Activated CD8-positive, alpha-beta memory T cell treated with anti-CD3 and anti-CD28 coated beads for 36 hours (primary cell): ENCODE results near the gene RPS5. TPM values are rescaled to one million over a fixed set of nuclear protein-coding genes. Genes with fewer than 3 reads are reported as not detected.

Source experiments
- CTCF ChIA-PET: fragments of 350-600 bp; sonication (Branson Sonifier 250); formaldehyde crosslinking; loops from one replicate; lab custom pipeline; 2021; ENCODE audit warnings: antibody characterized with exemption; lab: Charles Lee
- POLR2A ChIA-PET: fragments of 350-600 bp; sonication (Branson Sonifier 250); formaldehyde crosslinking; loops from one replicate; lab custom pipeline; 2021; ENCODE audit warnings: antibody characterized with exemption; lab: Charles Lee
- total RNA-seq, 2 experiments: library from RNA; stranded (reverse); gene quantifications; one replicate each; pipeline ENCODE4 v1.2.3, GENCODE V29; 2021

Gene RPS5
- 1,000 to 10,000 TPM; 1,581 to 1,598 TPM for total RNA-seq

- ChIA-PET CTCF (no interaction called here), POLR2A (interaction anchor here (1.0 to 1.4 kb wide), 3 partner anchors 9 to 40 kb away, joined by 3 to 4 read pairs (median 4); partner anchors contain the start of genes RNF225 and ZNF497)
Observed at GRCh38 chr19:58386576-58387337, at the start of gene RPS5. Gene RPS5, plus strand, starts transcription at chr19:58387269. Its CDS starts 869 bp downstream, at chr19:58388138.

- ChIA-PET POLR2A (no interaction called here), CTCF (no interaction called here)
Observed at GRCh38 chr19:58338336-58338735, 48.7 kb upstream of the RPS5 start.

- CTCF ChIA-PET, result no interaction called here
- POLR2A ChIA-PET, result no interaction called here
Observed at GRCh38 chr19:58338825-58339558, 48.1 kb upstream of the RPS5 start.

- CTCF ChIA-PET, result interaction anchor here (0.7 to 1.7 kb wide), 2 partner anchors 12 to 126 kb away, joined by 3 to 4 read pairs; no protein-coding TSS in a partner anchor
- POLR2A ChIA-PET, result no interaction called here
Observed at GRCh38 chr19:58345558-58345957, 41.5 kb upstream of the RPS5 start.

GRCh38 chr19:58346961-58347929 is 39.8 kb upstream of the RPS5 start:
- POLR2A ChIA-PET, result interaction anchor here (0.6 to 2.0 kb wide), 10 partner anchors 8 to 166 kb away, joined by 3 to 12 read pairs (median 3); partner anchors contain the start of genes RPS5, ZNF274, ZNF497 and ZNF8

GRCh38 chr19:58348080-58348479 is 39.0 kb upstream of the RPS5 start:
- ChIA-PET POLR2A (interaction anchor here (0.8 to 2.0 kb wide), 6 partner anchors 9 to 165 kb away, joined by 3 to 12 read pairs (median 4); partner anchors contain the start of genes ZNF274, ZNF497 and ZNF837), CTCF (interaction anchor here (0.8 to 1.2 kb wide), 3 partner anchors 9 to 15 kb away, joined by 3 to 4 read pairs (median 4); no protein-coding TSS in a partner anchor)

More at GRCh38 chr19:58346961-58347929, 39.8 kb upstream of the RPS5 start:
- CTCF ChIA-PET, result interaction anchor here (0.6 to 1.7 kb wide), 7 partner anchors 15 to 128 kb away, joined by 3 to 4 read pairs (median 3); no protein-coding TSS in a partner anchor

- ChIA-PET POLR2A (no interaction called here), CTCF (no interaction called here)
Observed at GRCh38 chr19:58349590-58349989, 37.5 kb upstream of the RPS5 start.

GRCh38 chr19:58350001-58350861 is 36.8 kb upstream of the RPS5 start:
- ChIA-PET POLR2A (no interaction called here), CTCF (no interaction called here)

GRCh38 chr19:58350871-58351557 is 36.1 kb upstream of the RPS5 start:
- ChIA-PET CTCF (no interaction called here), POLR2A (no interaction called here)

GRCh38 chr19:58351558-58351878 is 35.6 kb upstream of the RPS5 start:
- ChIA-PET CTCF (interaction anchor here (0.7 kb wide), 1 partner anchor 11 kb away, joined by 3 read pairs; the partner anchor contains the start of gene ZNF497), POLR2A (no interaction called here)

GRCh38 chr19:58351990-58352755 is 34.9 kb upstream of the RPS5 start:
- ChIA-PET POLR2A (interaction anchor here (0.6 kb wide), 1 partner anchor 435 kb away, joined by 4 read pairs; no protein-coding TSS in a partner anchor), CTCF (interaction anchor here (0.6 to 0.7 kb wide), 2 partner anchors 11 kb away, joined by 3 to 4 read pairs; partner anchors contain the start of gene ZNF497)

GRCh38 chr19:58352760-58353671 is 34.1 kb upstream of the RPS5 start, which contains the start of gene A1BG:
Gene A1BG, minus strand, starts transcription at chr19:58353492. Its CDS starts 55 bp downstream, at chr19:58353437.
- POLR2A ChIA-PET, result interaction anchor here (0.6 kb wide), 1 partner anchor 436 kb away, joined by 4 read pairs; no protein-coding TSS in a partner anchor
- CTCF ChIA-PET, result no interaction called here

- ChIA-PET CTCF (no interaction called here), POLR2A (no interaction called here)
Observed at GRCh38 chr19:58353717-58354477, 33.2 kb upstream of the RPS5 start.

- POLR2A ChIA-PET, result no interaction called here
- CTCF ChIA-PET, result no interaction called here
Observed at GRCh38 chr19:58354478-58355030, 32.5 kb upstream of the RPS5 start.
